Endothelial cell of umbilical vein (primary cell): ENCODE data around the gene FXYD6. TPM values are rescaled to one million over a fixed set of nuclear protein-coding genes. Genes with fewer than 3 reads are reported as not detected.

Experiments used
- BruUV-seq: library from RNA; stranded (reverse); fragments of 400-500 nt; replicated peaks from 2 replicates; lab custom pipeline; 2021; lab: Mats Ljungman, UMichigan
- CTCF ChIA-PET: fragments of 300-600, 350-600 bp; sonication (Branson Sonifier 250); formaldehyde crosslinking; loops from one replicate; lab custom pipeline; 2021; ENCODE audit warnings: antibody characterized with exemption, inconsistent platforms; lab: Charles Lee
- POLR2A ChIA-PET: fragments of 300-600, 350-600 bp; sonication (Branson Sonifier 250); formaldehyde crosslinking; loops from one replicate; lab custom pipeline; 2021; ENCODE audit warnings: antibody characterized with exemption, inconsistent platforms; lab: Charles Lee
- DNase-seq: peaks from one replicate; pipeline ENCODE4 v3.0.0-alpha.2; 2011; ENCODE audit warnings: low read depth, low spot score
- FAIRE-seq: peaks from 2 replicates; lab custom pipeline; 2011; peaks lifted over from hg19 to GRCh38; lab: Jason Lieb, UNC
- H2AFZ ChIP-seq: 2 replicates; pipeline ENCODE4 v1.6.0; 2012; ENCODE audit warnings: low read depth, low read length, control low read depth, inconsistent platforms
- H3K27ac ChIP-seq: 2 replicates; pipeline ENCODE4 v1.5.1; 2011; ENCODE audit warnings: low read depth, mild to moderate bottlenecking, control low read depth, low read length, moderate library complexity; ENCODE audit not compliant: insufficient read depth
- H3K27me3 ChIP-seq, 2 experiments: 2 replicates each; pipeline versions ENCODE4 v1.6.0 to v1.6.1; 2011; ENCODE audit warnings: low read length in 2 of 2, mixed read lengths in 1 of 2; ENCODE audit not compliant: control insufficient read depth in 2 of 2, insufficient read depth in 2 of 2
- H3K36me3 ChIP-seq, 2 experiments: 2 replicates in 1 of 2; 3 replicates in 1 of 2; pipeline ENCODE4 v1.5.1; 2011; ENCODE audit warnings: low read length in 2 of 2, mild to moderate bottlenecking in 1 of 2, moderate library complexity in 1 of 2; ENCODE audit not compliant: control insufficient read depth in 2 of 2, insufficient read depth in 2 of 2; ENCODE audit errors: extremely low read depth in 1 of 2
- H3K4me1 ChIP-seq: 3 replicates; pipeline ENCODE4 v1.5.1; 2011; ENCODE audit warnings: mild to moderate bottlenecking, low read length; ENCODE audit not compliant: control insufficient read depth, insufficient read depth; ENCODE audit errors: extremely low read depth
- H3K4me2 ChIP-seq: 2 replicates; pipeline ENCODE4 v1.6.1; 2011; ENCODE audit warnings: low read length, control low read depth, mixed read lengths; ENCODE audit not compliant: insufficient read depth
- H3K4me3 ChIP-seq, 3 experiments: fragments of 200-600 bp in 1 of 3; sonication (generic), shearing (Covaris generic) in 1 of 3; replicated peaks in 1 of 3; 2 replicates each; pipeline ENCODE4 v1.5.1; 2011 to 2016; ENCODE audit warnings: control low read depth in 3 of 3, low read length in 3 of 3, mild to moderate bottlenecking in 2 of 3, inconsistent platforms in 1 of 3, low read depth in 1 of 3, moderate library complexity in 1 of 3; ENCODE audit not compliant: insufficient read depth in 1 of 3
- H3K79me2 ChIP-seq: 2 replicates; pipeline ENCODE4 v1.6.0; 2012; ENCODE audit warnings: low read length, inconsistent platforms; ENCODE audit not compliant: control insufficient read depth, insufficient read depth
- H3K9ac ChIP-seq: replicated peaks from 2 replicates; pipeline ENCODE3; 2011; ENCODE audit warnings: low read length, control low read depth; ENCODE audit not compliant: insufficient read depth; ENCODE audit errors: extremely low read depth
- H3K9me1 ChIP-seq: replicated peaks from 3 replicates; pipeline ENCODE4 v1.6.0; 2011; ENCODE audit warnings: mild to moderate bottlenecking, low read length; ENCODE audit not compliant: control insufficient read depth, insufficient read depth; ENCODE audit errors: extremely low read depth
- H3K9me3 ChIP-seq: replicated peaks from 2 replicates; pipeline ENCODE4 v1.5.1; 2012; ENCODE audit warnings: low read length, inconsistent platforms; ENCODE audit not compliant: control insufficient read depth, insufficient read depth
- H4K20me1 ChIP-seq: replicated peaks from 2 replicates; pipeline ENCODE3; 2011; ENCODE audit warnings: mild to moderate bottlenecking, low read length; ENCODE audit not compliant: control insufficient read depth, insufficient read depth; ENCODE audit errors: extremely low read depth
- EZH2 ChIP-seq: IDR thresholded peaks from 2 replicates; pipeline ENCODE4 v1.6.1; 2012; ENCODE audit warnings: borderline replicate concordance, low read depth, mild to moderate bottlenecking, moderate library complexity, low read length, inconsistent platforms; ENCODE audit not compliant: severe bottlenecking
- JUN ChIP-seq: IDR thresholded peaks from 2 replicates; pipeline ENCODE4 v1.6.1; 2011; ENCODE audit warnings: borderline replicate concordance, low read depth; ENCODE audit not compliant: insufficient read length, insufficient read depth
- POLR2AphosphoS5 ChIP-seq: IDR thresholded peaks from 2 replicates; pipeline ENCODE4 v1.6.1; 2012; ENCODE audit warnings: low read depth, mild to moderate bottlenecking, control low read depth, low read length, moderate library complexity; ENCODE audit not compliant: insufficient read depth
- dilution Hi-C: fragments of 300-500 bp; cut with MboI; formaldehyde crosslinking; loops from one replicate; pipeline ENCODE4 v1.15.0; 2019; ENCODE audit warnings: low sequenced_read_pairs; ENCODE audit not compliant: extremely low pct_ligation_motif_present
- intact Hi-C: fragments of 100-400 bp; cut with micrococcal nuclease; formaldehyde crosslinking; loops from one replicate; pipeline ENCODE4 v1.10.0; 2022
- polyA plus RNA-seq, 4 experiments: library from polyadenylated mRNA; depleted of rRNA in 3 of 4; stranded (reverse) in 3 of 4; unstranded in 1 of 4; fragments of >200 nt; gene quantifications; 2 replicates each; pipeline versions ENCODE4 v1.2.1 to v1.2.3, GENCODE V29; 2011 to 2012; ENCODE audit warnings: missing spikeins in 1 of 4
- total RNA-seq: library from RNA; stranded (reverse); gene quantifications from 2 replicates; pipeline ENCODE4 v1.2.3, GENCODE V29; 2021
- TF ChIP-seq, protein P1 (sequence below): IDR thresholded peaks from 2 replicates; pipeline ENCODE4 v1.6.1; 2011; ENCODE audit not compliant: insufficient read depth, insufficient read length

The FXYD6 gene
- total and polyA plus RNA-seq, 2 donors (not counting 3 experiments of a cell fraction or from before 2014, with no cell fraction given) = 1.4 to 8.7 TPM

- POLR2A ChIA-PET = no interaction called here
Measured at GRCh38 chr11:117921893-117922292, 45.4 kb upstream of the FXYD6 start.

GRCh38 chr11:117921456-117921855, 45.0 kb upstream of the FXYD6 start:
- DNase-seq (no peak), FAIRE-seq (no peak)
- TF ChIP-seq POLR2AphosphoS5 = no peak

More at GRCh38 chr11:117921893-117922292, 45.4 kb upstream of the FXYD6 start:
- intact Hi-C loops (no loop called here), dilution Hi-C loops (no loop called here)
- TF ChIP-seq, protein P1, sequence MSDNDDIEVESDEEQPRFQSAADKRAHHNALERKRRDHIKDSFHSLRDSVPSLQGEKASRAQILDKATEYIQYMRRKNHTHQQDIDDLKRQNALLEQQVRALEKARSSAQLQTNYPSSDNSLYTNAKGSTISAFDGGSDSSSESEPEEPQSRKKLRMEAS = no peak
- TF ChIP-seq EZH2 (no peak), JUN (no peak)
- H3K27me3 ChIP-seq = no peaks in the 10 kb centered on the region
- no peaks in the 10 kb centered on the region for H3K36me3 ChIP-seq
- no peaks in the 10 kb centered on the region for H4K20me1 ChIP-seq
- H3K4me3 ChIP-seq = no peak overlapping the region
- no peak overlapping the region for H3K4me2 ChIP-seq
- no TSS peak for BruUV-seq
- H3K27ac ChIP-seq = no peak overlapping the region
- DNase-seq (no peak), FAIRE-seq (no peak)
- no peaks in the 10 kb centered on the region for H3K4me1 ChIP-seq
- H3K9me3 ChIP-seq = no peaks in the 10 kb centered on the region
- CTCF ChIA-PET = interaction anchor here (1.0 to 2.9 kb wide), 2 partner anchors 17 to 25 kb away, joined by 4 to 16 read pairs; no protein-coding TSS in a partner anchor
- H3K79me2 ChIP-seq = no peaks in the 10 kb centered on the region
- no peak overlapping the region for H2AFZ ChIP-seq
- no peak overlapping the region for H3K9ac ChIP-seq
- H3K9me1 ChIP-seq = no peaks in the 10 kb centered on the region

More at GRCh38 chr11:117921456-117921855, 45.0 kb upstream of the FXYD6 start:
- no peak overlapping the region for H2AFZ ChIP-seq
- no peaks in the 10 kb centered on the region for H3K4me1 ChIP-seq
- no peaks in the 10 kb centered on the region for H3K36me3 ChIP-seq
- intact Hi-C loops (no loop called here), dilution Hi-C loops (no loop called here)
- H3K9me3 ChIP-seq = no peaks in the 10 kb centered on the region
- no peak overlapping the region for H3K4me3 ChIP-seq
- H3K9ac ChIP-seq = no peak overlapping the region
- no peak overlapping the region for H3K27ac ChIP-seq
- no peak overlapping the region for H3K4me2 ChIP-seq
- no peaks in the 10 kb centered on the region for H3K9me1 ChIP-seq
- H4K20me1 ChIP-seq = no peaks in the 10 kb centered on the region
- ChIA-PET CTCF (interaction anchor here (1.0 to 2.9 kb wide), 4 partner anchors 14 to 25 kb away, joined by 3 to 16 read pairs (median 4); no protein-coding TSS in a partner anchor), POLR2A (no interaction called here)
- no peaks in the 10 kb centered on the region for H3K79me2 ChIP-seq
- no TSS peak for BruUV-seq
- H3K27me3 ChIP-seq = no peaks in the 10 kb centered on the region
